Pancreas (tissue), 10 donors: ENCODE data around the gene MSN. TPM values are rescaled to one million over a fixed set of nuclear protein-coding genes. Genes with fewer than 3 reads are reported as not detected.

Experiments
- ATAC-seq, 4 donors: fragments of 200-7000 bp; cut with Tn5 transposase; one replicate each; pipeline versions ENCODE4 v1.8.0 to v1.9.1; 2020; ENCODE audit warnings: mild to moderate bottlenecking in 4 of 4, moderate library complexity in 4 of 4
- DNase-seq, 6 donors: peaks; one replicate each; pipeline ENCODE4 v3.0.0-alpha.2; 2020
- FAIRE-seq: peaks from 2 replicates; lab custom pipeline; 2012; peaks lifted over from hg19 to GRCh38; lab: Jason Lieb, UNC
- H3K27ac ChIP-seq, 4 donors: fragments of 200-600 bp; sonication (generic); 1 replicate in 3 of 4; 2 replicates in 1 of 4; pipeline versions ENCODE4 v1.5.0 to v1.8.0; 2020
- H3K27me3 ChIP-seq, 4 donors: fragments of 200-600 bp; one replicate each; pipeline ENCODE4 v1.8.0; 2021
- H3K36me3 ChIP-seq, 3 donors: fragments of 200-600 bp; sonication (generic) in 1 of 3; one replicate each; pipeline versions ENCODE4 v1.5.0 to v1.8.0; 2020 to 2021
- H3K4me1 ChIP-seq, 3 donors: fragments of 200-600 bp; one replicate each; pipeline ENCODE4 v1.8.0; 2021
- H3K4me3 ChIP-seq, 4 donors: fragments of 200-600 bp; sonication (generic) in 2 of 4; one replicate each; pipeline versions ENCODE4 v1.5.0 to v1.8.0; 2020 to 2021
- H3K9me3 ChIP-seq, 4 donors: fragments of 200-600 bp; one replicate each; pipeline ENCODE4 v1.8.0; 2021
- WGBS, 2 donors: extraction: QIAGEN DNeasy Blood & Tissue Kit; methylation state at CpG; one replicate each; pipeline ENCODE4 v1.1.7; 2013; 5-methylcytosine and 5-hydroxymethylcytosine counted together
- intact Hi-C, 3 donors: fragments of 100-400 bp; cut with DNase I; formaldehyde crosslinking; loops; one replicate each; pipeline versions ENCODE4 v1.11.1 to v1.14.2; 2022
- polyA plus RNA-seq, 2 donors: library from polyadenylated mRNA; stranded (reverse); fragments of 200-250 nt; gene quantifications; one replicate each; pipeline ENCODE4 v1.2.3, GENCODE V29; 2013
- total RNA-seq, 6 donors: library from RNA; stranded (reverse); fragmentation: NEBNext Ultra II Directional in 4 of 6; extraction: Animal tissue kit (Norgen Biotek cat#: 25700) in 4 of 6; gene quantifications; one replicate each; pipeline versions ENCODE4 v1.2.1 to v1.2.4, GENCODE V29; 2021 to 2023
- TF ChIP-seq, protein P1 (sequence below), 4 donors: fragments of 200-600 bp; sonication (generic) in 3 of 4; IDR thresholded peaks; one replicate each; pipeline versions ENCODE4 v1.5.0 to v1.8.0; 2021; ENCODE audit warnings: antibody characterized with exemption in 4 of 4
- donor health status: healthy with polysubstance abuse.
- donor health status: DM: no; HTN: no; CAD: no; lungs with moderate emphysema.
- donor health status: DM: no; HTN: no; CAD: no.
- donor health status: control.
- donor health status: control.
- donor health status: Bipolar disorder and iron deficiency.
- donor health status: DM: yes; HTN: yes; CAD: no.
- donor health status: DM: no; HTN: no; CAD: no.
- donor health status: DM: no; HTN: no; CAD: no.
- donor health status: DM: yes; HTN: yes; CAD: no.

Gene MSN
- total and polyA plus RNA-seq, 8 donors: 12.4 to 99.1 (median 23.4) TPM

- no peak for DNase-seq
- WGBS, 2 donors: 31 to 32% methylated on average over 1 of the region's 1 CpG
- FAIRE-seq: no peak
- intact Hi-C loops: no loop called here
- TF ChIP-seq, protein P1, sequence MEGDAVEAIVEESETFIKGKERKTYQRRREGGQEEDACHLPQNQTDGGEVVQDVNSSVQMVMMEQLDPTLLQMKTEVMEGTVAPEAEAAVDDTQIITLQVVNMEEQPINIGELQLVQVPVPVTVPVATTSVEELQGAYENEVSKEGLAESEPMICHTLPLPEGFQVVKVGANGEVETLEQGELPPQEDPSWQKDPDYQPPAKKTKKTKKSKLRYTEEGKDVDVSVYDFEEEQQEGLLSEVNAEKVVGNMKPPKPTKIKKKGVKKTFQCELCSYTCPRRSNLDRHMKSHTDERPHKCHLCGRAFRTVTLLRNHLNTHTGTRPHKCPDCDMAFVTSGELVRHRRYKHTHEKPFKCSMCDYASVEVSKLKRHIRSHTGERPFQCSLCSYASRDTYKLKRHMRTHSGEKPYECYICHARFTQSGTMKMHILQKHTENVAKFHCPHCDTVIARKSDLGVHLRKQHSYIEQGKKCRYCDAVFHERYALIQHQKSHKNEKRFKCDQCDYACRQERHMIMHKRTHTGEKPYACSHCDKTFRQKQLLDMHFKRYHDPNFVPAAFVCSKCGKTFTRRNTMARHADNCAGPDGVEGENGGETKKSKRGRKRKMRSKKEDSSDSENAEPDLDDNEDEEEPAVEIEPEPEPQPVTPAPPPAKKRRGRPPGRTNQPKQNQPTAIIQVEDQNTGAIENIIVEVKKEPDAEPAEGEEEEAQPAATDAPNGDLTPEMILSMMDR (IDR thresholded peaks at IDR 0.05): no peak
- no peaks in the 10 kb centered on the region for H3K9me3 ChIP-seq
- no peak overlapping the region for H3K27ac ChIP-seq
- H3K4me1 ChIP-seq: no peaks in the 10 kb centered on the region
- H3K4me3 ChIP-seq: no peak overlapping the region
- no peak for ATAC-seq
- no peaks in the 10 kb centered on the region for H3K36me3 ChIP-seq
- H3K27me3 ChIP-seq: peaks cover 0 to 9% (median 0%) of the 10 kb centered on the region in 4 donors
Measured at GRCh38 chrX:65783746-65784145, 116.3 kb downstream of the MSN start.

Other genes with a start within 250 kb of the MSN start
- 10 to 100 TPM; 10.5 to 15.1 (median 13.9) TPM for gene LAS1L, start 132.9 kb upstream of the MSN start, total RNA-seq
- gene LAS1L, start 132.9 kb upstream of the MSN start, polyA plus RNA-seq: 10 to 100 TPM; 17.7 to 26.9 TPM